ENCODE results near the gene NPAS3. TPM values are rescaled to one million over a fixed set of nuclear protein-coding genes. Genes with fewer than 3 reads are reported as not detected.

The NPAS3 gene
- total RNA-seq, 1 experiment from 2014 or later: 0.36 TPM

- H3K4me3 ChIP-seq (ENCODE audit: low read length): no peak overlapping the region
- no TSS peak for BruUV-seq (replicated peaks)
- ATAC-seq (peak; percentile 85), DNase-seq (peak; percentile 39)
- intact Hi-C loops (cut with micrococcal nuclease): no loop called here
- H3K27ac ChIP-seq (ENCODE audit: low read length): no peak overlapping the region
- no peaks in the 10 kb centered on the region for H3F3A ChIP-seq (ENCODE audit: low read length, unreplicated experiment)
- H3K9me2 ChIP-seq (replicated peaks; ENCODE audit: low read length): no peaks in the 10 kb centered on the region
- peak overlapping the region; percentile 16 for H3K4me2 ChIP-seq (ENCODE audit: low read length)
- H3K4me1 ChIP-seq (ENCODE audit: insufficient read depth, low read length): peaks cover 15% of the 10 kb centered on the region
- 0 out of 2 replicates have a peak, but pooled peaks cover 4% of the 10 kb centered on the region for H3K27me3 ChIP-seq (ENCODE audit: low read length)
- ChIA-PET POLR2A (ENCODE audit: unreplicated experiment) (no interaction called here), CTCF (no interaction called here)
- H3K79me2 ChIP-seq (ENCODE audit: low read length): no peaks in the 10 kb centered on the region
- no peak for TF ChIP-seq CTCF (conservative IDR thresholded peaks at IDR 0.05; ENCODE audit: low read depth, low read length)
- no peak overlapping the region for H3K9ac ChIP-seq (ENCODE audit: low read length)
- H3K36me3 ChIP-seq (ENCODE audit: low read depth, low read length): no peaks in the 10 kb centered on the region
- no peaks in the 10 kb centered on the region for H4K20me1 ChIP-seq (ENCODE audit: low read length)
- peak overlapping the region; percentile 23; the same call in 1 of the 2 replicates for H2AFZ ChIP-seq (ENCODE audit: low read length)
- H3K9me3 ChIP-seq (ENCODE audit: low read length): no peaks in the 10 kb centered on the region
These were observed 77.9 kb downstream of the NPAS3 start for GRCh38 chr14:33016613-33017012.

- Histone ChIP-seq H3K9me3 (ENCODE audit: low read length) (no peaks in the 10 kb centered on the region), H3K36me3 (ENCODE audit: low read depth, low read length) (no peaks in the 10 kb centered on the region), H3K27ac (ENCODE audit: low read length) (no peak overlapping the region), H3K9ac (ENCODE audit: low read length) (no peak overlapping the region), H3K27me3 (ENCODE audit: low read length) (0 out of 2 replicates have a peak, but pooled peaks cover 4% of the 10 kb centered on the region), H4K20me1 (ENCODE audit: low read length) (no peaks in the 10 kb centered on the region), H3K4me1 (ENCODE audit: insufficient read depth, low read length) (peaks cover 15% of the 10 kb centered on the region), H3K4me3 (ENCODE audit: low read length) (no peak overlapping the region), H2AFZ (ENCODE audit: low read length) (peak overlapping the region; percentile 23; the same call in 1 of the 2 replicates), H3K9me2 (replicated peaks; ENCODE audit: low read length) (no peaks in the 10 kb centered on the region), H3K79me2 (ENCODE audit: low read length) (no peaks in the 10 kb centered on the region), H3F3A (ENCODE audit: low read length, unreplicated experiment) (no peaks in the 10 kb centered on the region), H3K4me2 (ENCODE audit: low read length) (peak overlapping the region; percentile 16)
- POLR2A ChIA-PET (ENCODE audit: unreplicated experiment): no interaction called here
- intact Hi-C loops (cut with micrococcal nuclease): no loop called here
- BruUV-seq (replicated peaks): no TSS peak
- DNase-seq (no peak), ATAC-seq (no peak)
- CTCF ChIA-PET: no interaction called here
- no peak for TF ChIP-seq CTCF (conservative IDR thresholded peaks at IDR 0.05; ENCODE audit: low read depth, low read length)
- no peak for TF ChIP-seq EZH2phosphoT487 (IDR thresholded peaks at IDR 0.05; ENCODE audit: borderline replicate concordance, low read length)
- TF ChIP-seq EZH2 (IDR thresholded peaks at IDR 0.05; ENCODE audit: low read length, unreplicated experiment): no peak
These were observed 78.3 kb downstream of the NPAS3 start for GRCh38 chr14:33017016-33017415.

GRCh38 chr14:33019346-33019745 is 80.7 kb downstream of the NPAS3 start:
- H3K36me3 ChIP-seq (ENCODE audit: low read depth, low read length): no peaks in the 10 kb centered on the region
- no peak overlapping the region for H2AFZ ChIP-seq (ENCODE audit: low read length)
- POLR2A ChIA-PET (ENCODE audit: unreplicated experiment): no interaction called here
- peaks cover 15% of the 10 kb centered on the region for H3K4me1 ChIP-seq (ENCODE audit: insufficient read depth, low read length)
- H3K9ac ChIP-seq (ENCODE audit: low read length): no peak overlapping the region
- H3K79me2 ChIP-seq (ENCODE audit: low read length): no peaks in the 10 kb centered on the region
- H4K20me1 ChIP-seq (ENCODE audit: low read length): no peaks in the 10 kb centered on the region
- intact Hi-C loops (cut with micrococcal nuclease): loop anchor here (1.0 kb wide), 1 partner anchor 138 kb away; no protein-coding TSS in a partner anchor
- no peaks in the 10 kb centered on the region for H3K9me3 ChIP-seq (ENCODE audit: low read length)
- H3K27ac ChIP-seq (ENCODE audit: low read length): no peak overlapping the region
- no TSS peak for BruUV-seq (replicated peaks)
- H3K9me2 ChIP-seq (replicated peaks; ENCODE audit: low read length): no peaks in the 10 kb centered on the region
- no peaks in the 10 kb centered on the region for H3K27me3 ChIP-seq (ENCODE audit: low read length)
- H3K4me2 ChIP-seq (ENCODE audit: low read length): no peak overlapping the region
- H3K4me3 ChIP-seq (ENCODE audit: low read length): no peak overlapping the region
- CTCF ChIA-PET: no interaction called here
- TF ChIP-seq EZH2 (IDR thresholded peaks at IDR 0.05; ENCODE audit: low read length, unreplicated experiment) (no peak), CTCF (conservative IDR thresholded peaks at IDR 0.05; ENCODE audit: low read depth, low read length) (no peak), EZH2phosphoT487 (IDR thresholded peaks at IDR 0.05; ENCODE audit: borderline replicate concordance, low read length) (no peak)
- ATAC-seq (no peak), DNase-seq (no peak)
- H3F3A ChIP-seq (ENCODE audit: low read length, unreplicated experiment): no peaks in the 10 kb centered on the region

Measured in PC-3 (cell line).